SK-N-SH treated with all-trans-retinoic acid at 6 μM for 48 hours (cell line): ENCODE measurements around the gene SOCS4.

ENCODE experiments used
- ARNTL ChIP-seq: fragments of 450-650 bp; formaldehyde crosslinking; IDR thresholded peaks from 2 replicates; pipeline ENCODE4 v1.5.0; 2020; ENCODE audit warnings: low read depth, mild to moderate bottlenecking, moderate library complexity, borderline replicate concordance
- BACH2 ChIP-seq: fragments of 250-450 bp; sonication (Bioruptor Pico); IDR thresholded peaks from 2 replicates; pipeline ENCODE4 v1.9.0; 2021; ENCODE audit warnings: mild to moderate bottlenecking, borderline replicate concordance
- ESRRG ChIP-seq: fragments of 250-450 bp; sonication (Bioruptor Pico); IDR thresholded peaks from 2 replicates; pipeline ENCODE4 v1.6.1; 2021; ENCODE audit warnings: mild to moderate bottlenecking
- ISL1 ChIP-seq: fragments of 250-450 bp; sonication (Bioruptor Pico); IDR thresholded peaks from 2 replicates; pipeline ENCODE4 v2.1.2; 2022; ENCODE audit warnings: mild to moderate bottlenecking, moderate library complexity
- OSR1 ChIP-seq: fragments of 250-450 bp; sonication (Bioruptor Pico); IDR thresholded peaks from 2 replicates; pipeline ENCODE4 v1.8.0; 2022; ENCODE audit warnings: moderate library complexity, mild to moderate bottlenecking, inconsistent platforms
- RARB ChIP-seq: fragments of 250-450 bp; sonication (Bioruptor Pico); IDR thresholded peaks from 2 replicates; pipeline ENCODE4 v1.8.0; 2021; ENCODE audit warnings: mild to moderate bottlenecking, moderate library complexity
- TOX ChIP-seq: fragments of 250-450 bp; sonication (Bioruptor Pico); IDR thresholded peaks from 2 replicates; pipeline ENCODE4 v1.8.0; 2021; ENCODE audit warnings: mild to moderate bottlenecking, moderate library complexity, borderline replicate concordance
- ZC3H10 ChIP-seq: fragments of 250-450 bp; sonication (Bioruptor Pico); IDR thresholded peaks from 2 replicates; pipeline ENCODE4 v1.5.1; 2021; ENCODE audit warnings: mild to moderate bottlenecking, moderate library complexity
- ZFP3 ChIP-seq: fragments of 250-450 bp; sonication (Bioruptor Pico); IDR thresholded peaks from 2 replicates; pipeline ENCODE4 v1.5.0; 2020; ENCODE audit warnings: mild to moderate bottlenecking, moderate library complexity
- ZFP30 ChIP-seq: fragments of 450-650 bp; formaldehyde crosslinking; IDR thresholded peaks from 2 replicates; pipeline ENCODE4 v1.5.0; 2022; ENCODE audit warnings: mild to moderate bottlenecking, moderate library complexity
- ZNF8 ChIP-seq: fragments of 450-650 bp; formaldehyde crosslinking; IDR thresholded peaks from 2 replicates; pipeline ENCODE4 v1.5.0; 2020; ENCODE audit warnings: mild to moderate bottlenecking, moderate library complexity
- TF ChIP-seq, protein P1 (sequence below): fragments of 250-450 bp; sonication (Bioruptor Pico); IDR thresholded peaks from 2 replicates; pipeline ENCODE4 v1.5.1; 2020; ENCODE audit warnings: low read depth, mild to moderate bottlenecking, moderate library complexity
- TF ChIP-seq, protein P2 (sequence below): fragments of 250-450 bp; sonication (Bioruptor Pico); IDR thresholded peaks from 2 replicates; pipeline ENCODE4 v1.8.0; 2020; ENCODE audit warnings: mild to moderate bottlenecking, moderate library complexity, borderline replicate concordance
- TF ChIP-seq, protein P3 (sequence below): fragments of 250-450 bp; sonication (Bioruptor Pico); IDR thresholded peaks from 2 replicates; pipeline ENCODE4 v1.8.0; 2021; ENCODE audit warnings: low read depth, mild to moderate bottlenecking, moderate library complexity, borderline replicate concordance

DNA sequence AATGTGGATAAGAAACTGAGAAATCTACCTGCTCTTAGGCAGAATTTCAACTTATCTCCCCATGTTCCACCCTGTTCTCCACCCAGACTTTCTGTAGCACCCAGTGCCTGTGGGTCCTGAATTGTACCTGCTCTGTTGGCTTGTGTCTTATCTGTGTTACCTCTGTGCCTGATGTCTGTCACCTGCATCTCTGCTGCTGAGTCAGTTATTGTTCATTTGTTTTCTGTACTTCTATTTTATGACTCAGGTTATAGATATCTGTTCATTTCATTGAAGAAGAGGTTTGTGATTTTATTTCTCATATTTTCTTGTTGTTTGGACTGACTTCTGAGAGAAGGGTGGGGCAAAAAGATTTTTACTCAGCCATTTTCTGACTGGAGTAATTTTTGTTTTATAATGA is 11.7 kb downstream of the SOCS4 start:
- no peak for TF ChIP-seq ZC3H10
- TF ChIP-seq, protein P1, sequence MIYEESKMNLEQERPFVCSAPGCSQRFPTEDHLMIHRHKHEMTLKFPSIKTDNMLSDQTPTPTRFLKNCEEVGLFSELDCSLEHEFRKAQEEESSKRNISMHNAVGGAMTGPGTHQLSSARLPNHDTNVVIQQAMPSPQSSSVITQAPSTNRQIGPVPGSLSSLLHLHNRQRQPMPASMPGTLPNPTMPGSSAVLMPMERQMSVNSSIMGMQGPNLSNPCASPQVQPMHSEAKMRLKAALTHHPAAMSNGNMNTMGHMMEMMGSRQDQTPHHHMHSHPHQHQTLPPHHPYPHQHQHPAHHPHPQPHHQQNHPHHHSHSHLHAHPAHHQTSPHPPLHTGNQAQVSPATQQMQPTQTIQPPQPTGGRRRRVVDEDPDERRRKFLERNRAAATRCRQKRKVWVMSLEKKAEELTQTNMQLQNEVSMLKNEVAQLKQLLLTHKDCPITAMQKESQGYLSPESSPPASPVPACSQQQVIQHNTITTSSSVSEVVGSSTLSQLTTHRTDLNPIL (CRISPR knock-in tag): no peak
- TF ChIP-seq ESRRG (CRISPR knock-in tag): no peak
- TF ChIP-seq TOX (CRISPR knock-in tag): no peak
- TF ChIP-seq BACH2: no peak
- TF ChIP-seq, protein P2, sequence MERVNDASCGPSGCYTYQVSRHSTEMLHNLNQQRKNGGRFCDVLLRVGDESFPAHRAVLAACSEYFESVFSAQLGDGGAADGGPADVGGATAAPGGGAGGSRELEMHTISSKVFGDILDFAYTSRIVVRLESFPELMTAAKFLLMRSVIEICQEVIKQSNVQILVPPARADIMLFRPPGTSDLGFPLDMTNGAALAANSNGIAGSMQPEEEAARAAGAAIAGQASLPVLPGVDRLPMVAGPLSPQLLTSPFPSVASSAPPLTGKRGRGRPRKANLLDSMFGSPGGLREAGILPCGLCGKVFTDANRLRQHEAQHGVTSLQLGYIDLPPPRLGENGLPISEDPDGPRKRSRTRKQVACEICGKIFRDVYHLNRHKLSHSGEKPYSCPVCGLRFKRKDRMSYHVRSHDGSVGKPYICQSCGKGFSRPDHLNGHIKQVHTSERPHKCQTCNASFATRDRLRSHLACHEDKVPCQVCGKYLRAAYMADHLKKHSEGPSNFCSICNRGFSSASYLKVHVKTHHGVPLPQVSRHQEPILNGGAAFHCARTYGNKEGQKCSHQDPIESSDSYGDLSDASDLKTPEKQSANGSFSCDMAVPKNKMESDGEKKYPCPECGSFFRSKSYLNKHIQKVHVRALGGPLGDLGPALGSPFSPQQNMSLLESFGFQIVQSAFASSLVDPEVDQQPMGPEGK (CRISPR knock-in tag): no peak
- TF ChIP-seq RARB (CRISPR knock-in tag): no peak
- TF ChIP-seq ZFP3 (CRISPR knock-in tag): no peak
- TF ChIP-seq OSR1 (CRISPR knock-in tag): no peak
- TF ChIP-seq ARNTL (CRISPR knock-in tag): no peak
- TF ChIP-seq ZFP30 (CRISPR knock-in tag): no peak
- TF ChIP-seq, protein P3, sequence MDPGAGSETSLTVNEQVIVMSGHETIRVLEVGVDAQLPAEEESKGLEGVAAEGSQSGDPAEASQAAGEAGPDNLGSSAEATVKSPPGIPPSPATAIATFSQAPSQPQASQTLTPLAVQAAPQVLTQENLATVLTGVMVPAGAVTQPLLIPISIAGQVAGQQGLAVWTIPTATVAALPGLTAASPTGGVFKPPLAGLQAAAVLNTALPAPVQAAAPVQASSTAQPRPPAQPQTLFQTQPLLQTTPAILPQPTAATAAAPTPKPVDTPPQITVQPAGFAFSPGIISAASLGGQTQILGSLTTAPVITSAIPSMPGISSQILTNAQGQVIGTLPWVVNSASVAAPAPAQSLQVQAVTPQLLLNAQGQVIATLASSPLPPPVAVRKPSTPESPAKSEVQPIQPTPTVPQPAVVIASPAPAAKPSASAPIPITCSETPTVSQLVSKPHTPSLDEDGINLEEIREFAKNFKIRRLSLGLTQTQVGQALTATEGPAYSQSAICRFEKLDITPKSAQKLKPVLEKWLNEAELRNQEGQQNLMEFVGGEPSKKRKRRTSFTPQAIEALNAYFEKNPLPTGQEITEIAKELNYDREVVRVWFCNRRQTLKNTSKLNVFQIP (CRISPR knock-in tag): no peak
- no peak for TF ChIP-seq ZNF8
- no peak for TF ChIP-seq ISL1
